IMR-90 (cell line): ENCODE data around the gene KCNQ2. TPM values are rescaled to one million over a fixed set of nuclear protein-coding genes. Genes with fewer than 3 reads are reported as not detected.

ENCODE experiments used
- ATAC-seq: fragments of 200-7000 bp; cut with Tn5 transposase; 2 replicates; pipeline ENCODE4 v1.9.1; 2020; ENCODE audit warnings: low read depth, mild to moderate bottlenecking, moderate library complexity
- BruUV-seq: library from RNA; stranded (reverse); fragments of 400-500 nt; replicated peaks from 2 replicates; lab custom pipeline; 2021; lab: Mats Ljungman, UMichigan
- CTCF ChIA-PET: fragments of 300-600 bp; formaldehyde crosslinking; extraction: SDS; loops from one replicate; lab custom pipeline; 2021; ENCODE audit warnings: antibody characterized with exemption; lab: Yijun Ruan, JAX
- POLR2A ChIA-PET: fragments of 300-600 bp; sonication (Branson Sonifier 250); formaldehyde crosslinking; loops from one replicate; lab custom pipeline; 2022; ENCODE audit warnings: antibody characterized with exemption; ENCODE audit not compliant: unreplicated experiment; lab: Charles Lee
- DNase-seq: peaks from one replicate; pipeline ENCODE4 v3.0.0; 2013
- H2AFZ ChIP-seq: replicated peaks from 2 replicates; pipeline ENCODE3; 2013; ENCODE audit warnings: low read length, mild to moderate bottlenecking; ENCODE audit not compliant: poor library complexity
- H2AK5ac ChIP-seq: 2 replicates; pipeline ENCODE4 v1.6.1; 2013; ENCODE audit warnings: low read depth, low read length, inconsistent platforms
- H2AK9ac ChIP-seq: replicated peaks from 2 replicates; pipeline ENCODE3; 2013; ENCODE audit warnings: mild to moderate bottlenecking, low read depth, low read length, moderate library complexity; ENCODE audit not compliant: poor library complexity
- H2BK120ac ChIP-seq: 2 replicates; pipeline ENCODE4 v1.6.1; 2013; ENCODE audit warnings: low read depth, low read length, inconsistent platforms
- H2BK15ac ChIP-seq: 3 replicates; pipeline ENCODE4 v1.6.1; 2013; ENCODE audit warnings: low read depth, low read length, inconsistent platforms
- H2BK20ac ChIP-seq: 2 replicates; pipeline ENCODE4 v1.6.1; 2013; ENCODE audit warnings: low read depth, mild to moderate bottlenecking, inconsistent platforms, low read length, moderate library complexity
- H2BK5ac ChIP-seq: 2 replicates; pipeline ENCODE4 v1.6.1; 2013; ENCODE audit warnings: mild to moderate bottlenecking, low read depth, low read length, inconsistent platforms; ENCODE audit not compliant: poor library complexity, severe bottlenecking
- H3K14ac ChIP-seq: replicated peaks from 2 replicates; pipeline ENCODE4 v1.6.1; 2013; ENCODE audit warnings: low read depth, low read length, inconsistent platforms
- H3K18ac ChIP-seq: 2 replicates; pipeline ENCODE4 v1.6.1; 2013; ENCODE audit warnings: low read depth, low read length, control low read depth
- H3K23ac ChIP-seq: 2 replicates; pipeline ENCODE4 v1.6.1; 2013; ENCODE audit warnings: low read depth, low read length, inconsistent platforms
- H3K27ac ChIP-seq: 2 replicates; pipeline ENCODE4 v1.5.1; 2013; ENCODE audit warnings: mild to moderate bottlenecking, control low read depth, low read length; ENCODE audit not compliant: insufficient read depth
- H3K27me3 ChIP-seq: 2 replicates; pipeline ENCODE4 v1.6.1; 2013; ENCODE audit warnings: low read length; ENCODE audit not compliant: control insufficient read depth, insufficient read depth
- H3K36me3 ChIP-seq: 2 replicates; pipeline ENCODE4 v1.6.1; 2013; ENCODE audit warnings: low read length, mixed read lengths; ENCODE audit not compliant: control insufficient read depth, insufficient read depth
- H3K4ac ChIP-seq: 2 replicates; pipeline ENCODE4 v1.6.1; 2013; ENCODE audit warnings: low read depth, low read length, inconsistent platforms
- H3K4me1 ChIP-seq: 2 replicates; pipeline ENCODE4 v1.6.1; 2013; ENCODE audit warnings: low read length, mixed read lengths; ENCODE audit not compliant: control insufficient read depth, insufficient read depth
- H3K4me2 ChIP-seq: 2 replicates; pipeline ENCODE4 v1.6.1; 2013; ENCODE audit warnings: low read depth, mild to moderate bottlenecking, control low read depth, low read length, moderate library complexity
- H3K4me3 ChIP-seq: 2 replicates; pipeline ENCODE4 v1.5.1; 2013; ENCODE audit warnings: low read depth, mild to moderate bottlenecking, control low read depth, low read length, moderate library complexity; ENCODE audit not compliant: insufficient read depth
- H3K56ac ChIP-seq: 2 replicates; pipeline ENCODE4 v1.6.1; 2013; ENCODE audit warnings: low read length, inconsistent platforms; ENCODE audit not compliant: insufficient read depth; ENCODE audit errors: extremely low read depth
- H3K79me1 ChIP-seq, 2 experiments: 2 replicates each; pipeline ENCODE4 v1.6.1; 2013; ENCODE audit warnings: low read length in 2 of 2, inconsistent platforms in 1 of 2, low read depth in 1 of 2
- H3K9ac ChIP-seq: 2 replicates; pipeline ENCODE4 v1.6.1; 2013; ENCODE audit warnings: low read depth, low read length, control low read depth
- H3K9me1 ChIP-seq: 2 replicates; pipeline ENCODE4 v1.6.1; 2013; ENCODE audit warnings: low read length, inconsistent platforms; ENCODE audit not compliant: insufficient read depth
- H3K9me3 ChIP-seq: 2 replicates; pipeline ENCODE4 v1.6.1; 2013; ENCODE audit warnings: low read length; ENCODE audit not compliant: control insufficient read depth, insufficient read depth
- H4K20me1 ChIP-seq: 2 replicates; pipeline ENCODE4 v1.6.1; 2013; ENCODE audit warnings: low read length, inconsistent platforms; ENCODE audit not compliant: insufficient read depth
- H4K5ac ChIP-seq: 2 replicates; pipeline ENCODE4 v1.6.1; 2013; ENCODE audit warnings: mild to moderate bottlenecking, low read depth, low read length, control low read depth
- H4K8ac ChIP-seq, 2 experiments: 2 replicates each; pipeline ENCODE4 v1.6.1; 2013; ENCODE audit warnings: low read depth in 2 of 2, low read length in 2 of 2, control low read depth in 1 of 2, inconsistent platforms in 1 of 2
- H4K91ac ChIP-seq: 2 replicates; pipeline ENCODE4 v1.6.1; 2013; ENCODE audit warnings: low read depth, low read length, inconsistent platforms; ENCODE audit not compliant: insufficient read depth
- ELK1 ChIP-seq: fragments of 150-350 bp; IDR thresholded peaks from 2 replicates; pipeline ENCODE4 v1.6.1; 2016; ENCODE audit warnings: low read depth, mild to moderate bottlenecking, low read length, moderate library complexity, borderline replicate concordance
- MXI1 ChIP-seq: IDR thresholded peaks from 2 replicates; pipeline ENCODE4 v1.6.1; 2012; ENCODE audit warnings: low read depth, mild to moderate bottlenecking, low read length, moderate library complexity, borderline replicate concordance
- NFE2L2 ChIP-seq: fragments of 150-350 bp; IDR thresholded peaks from 2 replicates; pipeline ENCODE4 v1.6.1; 2016; ENCODE audit warnings: low read depth, mild to moderate bottlenecking, low read length
- RFX5 ChIP-seq: IDR thresholded peaks from 2 replicates; pipeline ENCODE4 v1.8.0; 2012; ENCODE audit warnings: low read depth, mild to moderate bottlenecking, low read length, moderate library complexity
- USF2 ChIP-seq: fragments of 150-350 bp; IDR thresholded peaks from 2 replicates; pipeline ENCODE4 v1.6.1; 2017; ENCODE audit warnings: mild to moderate bottlenecking, antibody characterized with exemption, low read length, low read depth
- WGBS, 2 experiments: methylation state at CpG; one replicate each; pipeline versions ENCODE4 v1.1.5 to v1.1.7; 2013; ENCODE audit warnings: missing lambda C conversion rate in 2 of 2; ENCODE audit not compliant: insufficient read length in 1 of 2; ENCODE audit errors: extremely low coverage in 2 of 2; 5-methylcytosine and 5-hydroxymethylcytosine counted together
- dilution Hi-C: fragments of 300-500 bp; cut with HindIII; formaldehyde crosslinking; loops from one replicate; pipeline ENCODE4 v1.14.3; 2018; ENCODE audit warnings: low sequenced_read_pairs; ENCODE audit not compliant: unreplicated experiment
- in situ Hi-C: fragments of 300-500 bp; cut with MboI; formaldehyde crosslinking; loops from 3 replicates; pipeline ENCODE4 v1.14.3; 2019; ENCODE audit warnings: low sequenced_read_pairs, inconsistent platforms, mixed read lengths
- intact Hi-C: fragments of 100-400 bp; cut with micrococcal nuclease; formaldehyde crosslinking; loops from 2 replicates; pipeline ENCODE4 v1.10.0; 2022
- polyA plus RNA-seq, 3 experiments: library from polyadenylated mRNA; depleted of rRNA; stranded (reverse); fragments of >200 nt; gene quantifications; 2 replicates each; pipeline ENCODE4 v1.2.3, GENCODE V29; 2012; ENCODE audit warnings: low replicate concordance in 1 of 3
- total RNA-seq: library from RNA; depleted of rRNA; stranded (reverse); fragments of >200 nt; gene quantifications from 2 replicates; pipeline ENCODE4 v1.2.3, GENCODE V29; 2012

Gene KCNQ2
- total and polyA plus RNA-seq, 2 of the 4 experiments (the other 2 are of a cell fraction), result 0.02 TPM; not detected in 1

- no peak overlapping the region for H3K14ac ChIP-seq
- H2BK5ac ChIP-seq, result no peak overlapping the region
- H2AFZ ChIP-seq, result no peak overlapping the region
- ATAC-seq (no peak), DNase-seq (no peak)
- 81% methylated on average over 32 of the region's 51 CpGs; no CpG with 5 or more reads in 1 of the 2 experiments for WGBS, 2 experiments
- H2AK5ac ChIP-seq, result no peak overlapping the region
- BruUV-seq, result no TSS peak
- peaks cover 7% of the 10 kb centered on the region for H3K27me3 ChIP-seq
- TF ChIP-seq USF2, result no peak
- no peak for TF ChIP-seq ELK1
- no peak for TF ChIP-seq RFX5
- no peak for TF ChIP-seq NFE2L2
- TF ChIP-seq MXI1, result no peak
- no peak overlapping the region for H2BK15ac ChIP-seq
- H4K5ac ChIP-seq, result no peak overlapping the region
- no peak overlapping the region for H3K4me2 ChIP-seq
- H3K9me1 ChIP-seq, result no peaks in the 10 kb centered on the region
- ChIA-PET POLR2A (no interaction called here), CTCF (no interaction called here)
- no peak overlapping the region for H3K56ac ChIP-seq
- H3K27ac ChIP-seq, result no peak overlapping the region
- H4K91ac ChIP-seq, result no peak overlapping the region
- no peaks in the 10 kb centered on the region for H3K9me3 ChIP-seq
- H3K4me3 ChIP-seq, result no peak overlapping the region
- dilution Hi-C loops, result no loop called here
- peaks cover 4% of the 10 kb centered on the region for H4K20me1 ChIP-seq
- no peaks in the 10 kb centered on the region for H3K79me1 ChIP-seq
- no peak overlapping the region for H3K18ac ChIP-seq
- no peaks in the 10 kb centered on the region for H3K36me3 ChIP-seq
- H3K4ac ChIP-seq, result no peak overlapping the region
- intact Hi-C loops, result no loop called here
- no peak overlapping the region for H3K23ac ChIP-seq
- H2BK120ac ChIP-seq, result no peak overlapping the region
- H4K8ac ChIP-seq, result no peak overlapping the region
- no peak overlapping the region for H2BK20ac ChIP-seq
- H2AK9ac ChIP-seq, result no peak overlapping the region
- no peak overlapping the region for H3K9ac ChIP-seq
- 0 out of 2 replicates have a peak, but pooled peaks cover 3% of the 10 kb centered on the region for H3K4me1 ChIP-seq
- in situ Hi-C loops, result no loop called here
Measured at GRCh38 chr20:63494420-63495166, 22.1 kb upstream of the KCNQ2 start.
